Measurements from ENCODE around the gene IFI27L1. TPM values are rescaled to one million over a fixed set of nuclear protein-coding genes. Genes with fewer than 3 reads are reported as not detected.

The IFI27L1 gene
- total RNA-seq, 1 experiment from 2014 or later: 14.7 TPM

DNA sequence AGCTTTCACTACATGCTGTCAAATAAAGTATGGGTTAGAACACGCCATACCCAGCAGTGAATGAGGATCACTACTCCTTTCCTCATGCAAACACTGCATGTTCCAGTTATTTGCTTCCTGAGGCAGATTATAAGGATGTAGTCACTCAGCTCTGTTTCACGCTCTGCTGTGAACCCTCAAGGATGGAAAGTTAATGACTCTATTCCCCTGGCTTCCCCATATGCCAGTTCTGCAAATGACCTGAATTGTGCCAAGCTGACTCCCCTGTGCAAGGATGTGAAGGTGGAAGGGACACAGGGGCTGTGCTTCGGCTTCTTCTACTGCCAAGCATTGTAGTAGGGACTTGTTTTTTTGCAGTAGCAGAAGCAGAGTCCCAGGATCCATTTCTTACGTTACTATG is 6.8 kb downstream of the IFI27L1 start:
- no peaks in the 10 kb centered on the region for H3K4me1 ChIP-seq (ENCODE audit: insufficient read depth, low read length, poor library complexity, severe bottlenecking)
- TF ChIP-seq EZH2 (IDR thresholded peaks at IDR 0.05; ENCODE audit: borderline replicate concordance, low read depth, low read length, poor library complexity, severe bottlenecking): no peak
- TF ChIP-seq, protein P1, sequence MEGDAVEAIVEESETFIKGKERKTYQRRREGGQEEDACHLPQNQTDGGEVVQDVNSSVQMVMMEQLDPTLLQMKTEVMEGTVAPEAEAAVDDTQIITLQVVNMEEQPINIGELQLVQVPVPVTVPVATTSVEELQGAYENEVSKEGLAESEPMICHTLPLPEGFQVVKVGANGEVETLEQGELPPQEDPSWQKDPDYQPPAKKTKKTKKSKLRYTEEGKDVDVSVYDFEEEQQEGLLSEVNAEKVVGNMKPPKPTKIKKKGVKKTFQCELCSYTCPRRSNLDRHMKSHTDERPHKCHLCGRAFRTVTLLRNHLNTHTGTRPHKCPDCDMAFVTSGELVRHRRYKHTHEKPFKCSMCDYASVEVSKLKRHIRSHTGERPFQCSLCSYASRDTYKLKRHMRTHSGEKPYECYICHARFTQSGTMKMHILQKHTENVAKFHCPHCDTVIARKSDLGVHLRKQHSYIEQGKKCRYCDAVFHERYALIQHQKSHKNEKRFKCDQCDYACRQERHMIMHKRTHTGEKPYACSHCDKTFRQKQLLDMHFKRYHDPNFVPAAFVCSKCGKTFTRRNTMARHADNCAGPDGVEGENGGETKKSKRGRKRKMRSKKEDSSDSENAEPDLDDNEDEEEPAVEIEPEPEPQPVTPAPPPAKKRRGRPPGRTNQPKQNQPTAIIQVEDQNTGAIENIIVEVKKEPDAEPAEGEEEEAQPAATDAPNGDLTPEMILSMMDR (conservative IDR thresholded peaks at IDR 0.05; ENCODE audit: low read depth, low read length): no peak
- H3K4me3 ChIP-seq (ENCODE audit: low read depth, low read length, poor library complexity, severe bottlenecking): no peak overlapping the region
- intact Hi-C loops (cut with micrococcal nuclease; ENCODE audit: unreplicated experiment): no loop called here
- H3K27ac ChIP-seq (ENCODE audit: low read depth, low read length, poor library complexity, severe bottlenecking): no peak overlapping the region
- no peaks in the 10 kb centered on the region for H3K9me3 ChIP-seq (ENCODE audit: low read depth, low read length, poor library complexity, severe bottlenecking)
- ChIA-PET POLR2A (ENCODE audit: low non-redundant PET) (no interaction called here), CTCF (interaction anchor here (0.7 kb wide), 1 partner anchor 221 kb away, joined by 3 read pairs; no protein-coding TSS in a partner anchor)
- no peak for DNase-seq (ENCODE audit: low spot score)
- H3K36me3 ChIP-seq (ENCODE audit: insufficient read depth, low read length, poor library complexity, severe bottlenecking): no peaks in the 10 kb centered on the region
- no peaks in the 10 kb centered on the region for H3K27me3 ChIP-seq (replicated peaks; ENCODE audit: insufficient read depth, low read depth, low read length, poor library complexity)
- BruUV-seq (replicated peaks): no TSS peak

DNA sequence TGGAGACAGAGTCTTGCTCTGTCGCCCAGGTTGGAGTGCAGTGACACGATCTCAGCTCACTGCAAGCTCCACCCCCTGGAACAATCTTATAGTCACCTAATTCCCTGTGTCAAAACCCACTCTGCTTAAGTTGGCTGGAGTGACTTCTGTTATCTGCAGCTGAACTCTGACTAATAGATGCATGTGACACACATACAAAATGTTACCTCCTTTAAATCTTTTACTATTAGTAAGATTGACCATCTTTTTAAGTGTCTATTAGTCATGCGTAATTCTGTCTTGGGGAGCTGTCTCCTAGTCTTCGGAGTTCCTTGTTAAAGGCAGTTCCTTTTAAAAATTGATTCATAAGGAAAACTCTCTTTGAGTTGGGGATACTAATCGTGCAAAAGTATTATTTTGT is 7.4 kb downstream of the IFI27L1 start:
- intact Hi-C loops (cut with micrococcal nuclease; ENCODE audit: unreplicated experiment): no loop called here

DNA sequence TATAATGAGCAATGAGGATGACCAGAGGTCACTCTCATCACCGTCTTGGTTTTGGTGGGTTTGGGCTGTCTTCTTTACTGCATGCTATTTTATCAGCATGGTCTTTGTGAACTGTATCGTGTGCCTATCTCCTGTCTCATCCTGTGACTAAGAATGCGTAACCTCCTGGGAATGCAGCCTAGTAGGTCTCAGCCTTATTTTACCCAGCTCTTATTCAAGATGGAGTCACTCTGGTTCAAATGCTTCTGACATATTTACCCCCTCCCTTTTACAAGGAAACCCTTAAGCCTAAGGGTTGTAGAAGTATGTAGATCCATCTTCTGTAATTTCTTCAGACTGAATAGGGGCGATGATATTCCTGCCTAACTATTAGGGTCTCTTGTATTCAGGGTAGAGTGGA is 8.4 kb downstream of the IFI27L1 start:
- TF ChIP-seq, protein P1 (conservative IDR thresholded peaks at IDR 0.05; ENCODE audit: low read depth, low read length): no peak
- TF ChIP-seq EZH2 (IDR thresholded peaks at IDR 0.05; ENCODE audit: borderline replicate concordance, low read depth, low read length, poor library complexity, severe bottlenecking): no peak
- no peaks in the 10 kb centered on the region for H3K4me1 ChIP-seq (ENCODE audit: insufficient read depth, low read length, poor library complexity, severe bottlenecking)
- H3K27ac ChIP-seq (ENCODE audit: low read depth, low read length, poor library complexity, severe bottlenecking): no peak overlapping the region
- H3K27me3 ChIP-seq (replicated peaks; ENCODE audit: insufficient read depth, low read depth, low read length, poor library complexity): no peaks in the 10 kb centered on the region
- intact Hi-C loops (cut with micrococcal nuclease; ENCODE audit: unreplicated experiment): no loop called here
- H3K9me3 ChIP-seq (ENCODE audit: low read depth, low read length, poor library complexity, severe bottlenecking): no peaks in the 10 kb centered on the region
- DNase-seq (ENCODE audit: low spot score): no peak
- ChIA-PET POLR2A (ENCODE audit: low non-redundant PET) (interaction anchor here (0.5 kb wide), 1 partner anchor 748 kb away, joined by 13 read pairs; no protein-coding TSS in a partner anchor), CTCF (no interaction called here)
- no peaks in the 10 kb centered on the region for H3K36me3 ChIP-seq (ENCODE audit: insufficient read depth, low read length, poor library complexity, severe bottlenecking)
- no peak overlapping the region for H3K4me3 ChIP-seq (ENCODE audit: low read depth, low read length, poor library complexity, severe bottlenecking)
- BruUV-seq (replicated peaks): no TSS peak

More for the DNA sequence above, 7.4 kb downstream of the IFI27L1 start:
- POLR2A ChIA-PET (ENCODE audit: low non-redundant PET): no interaction called here
- H3K4me1 ChIP-seq (ENCODE audit: insufficient read depth, low read length, poor library complexity, severe bottlenecking): no peaks in the 10 kb centered on the region
- no peak overlapping the region for H3K27ac ChIP-seq (ENCODE audit: low read depth, low read length, poor library complexity, severe bottlenecking)
- no peaks in the 10 kb centered on the region for H3K27me3 ChIP-seq (replicated peaks; ENCODE audit: insufficient read depth, low read depth, low read length, poor library complexity)
- no peak for DNase-seq (ENCODE audit: low spot score)
- H3K36me3 ChIP-seq (ENCODE audit: insufficient read depth, low read length, poor library complexity, severe bottlenecking): no peaks in the 10 kb centered on the region
- BruUV-seq (replicated peaks): no TSS peak
- CTCF ChIA-PET: no interaction called here
- TF ChIP-seq EZH2 (IDR thresholded peaks at IDR 0.05; ENCODE audit: borderline replicate concordance, low read depth, low read length, poor library complexity, severe bottlenecking): no peak
- TF ChIP-seq, protein P1 (conservative IDR thresholded peaks at IDR 0.05; ENCODE audit: low read depth, low read length): no peak
- no peak overlapping the region for H3K4me3 ChIP-seq (ENCODE audit: low read depth, low read length, poor library complexity, severe bottlenecking)
- no peaks in the 10 kb centered on the region for H3K9me3 ChIP-seq (ENCODE audit: low read depth, low read length, poor library complexity, severe bottlenecking)

Data from A673 (cell line).